HG02588 (cell line): ENCODE results near the gene NAA60.
"Not testable (repeated sequence)": the region's sequence is repeated elsewhere in the genome, so short reads cannot be mapped to it uniquely, and the experiment has no call there.

Experiments
- ATAC-seq: cut with Tn5 transposase; IDR thresholded peaks from one replicate; pipeline ENCODE4 v1.9.1; 2021; ENCODE audit warnings: mild to moderate bottlenecking, moderate library complexity; ENCODE audit not compliant: unreplicated experiment

NAA60 gene

DNA sequence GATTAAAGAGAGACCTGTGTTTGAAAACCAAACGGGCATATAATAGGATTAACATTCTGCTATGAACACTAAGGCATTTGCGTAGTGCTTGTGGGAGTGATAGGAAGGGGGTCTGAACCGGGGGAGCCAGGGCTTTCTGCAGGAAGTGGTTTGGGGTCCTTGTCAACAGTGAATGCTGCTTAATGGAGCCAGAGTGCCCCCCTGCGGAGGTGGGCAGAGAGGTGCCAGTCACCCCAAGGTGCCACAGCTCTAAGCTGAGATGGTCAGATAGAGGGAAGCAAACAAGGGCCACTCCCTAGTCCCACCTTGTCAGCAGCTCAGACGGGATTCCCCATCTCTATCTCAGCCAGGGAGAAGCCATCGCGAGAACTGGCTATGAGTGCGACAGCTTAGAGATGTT is 17.7 kb downstream of the NAA60 start:
- no peak for ATAC-seq

DNA sequence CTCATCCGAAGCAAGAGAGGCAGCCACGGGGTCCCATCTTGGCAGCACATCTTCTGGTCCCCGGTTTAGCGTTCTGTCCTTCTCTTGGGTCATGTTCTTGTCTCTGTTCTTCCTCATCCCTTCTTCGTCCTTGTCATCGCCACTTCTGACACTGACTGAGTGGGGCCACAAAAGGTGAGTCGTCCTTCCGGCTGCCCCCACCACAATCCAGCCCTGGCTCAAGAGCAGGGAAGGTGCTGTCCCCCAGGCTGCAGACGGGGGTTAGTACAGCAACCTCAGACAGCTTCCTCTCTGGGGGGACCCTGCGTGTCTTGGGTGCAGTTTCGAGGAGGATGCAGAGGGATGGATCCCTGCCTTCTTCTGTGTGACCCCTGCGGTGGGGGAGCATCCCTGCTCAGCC is 21.8 kb downstream of the NAA60 start:
- ATAC-seq: no peak

DNA sequence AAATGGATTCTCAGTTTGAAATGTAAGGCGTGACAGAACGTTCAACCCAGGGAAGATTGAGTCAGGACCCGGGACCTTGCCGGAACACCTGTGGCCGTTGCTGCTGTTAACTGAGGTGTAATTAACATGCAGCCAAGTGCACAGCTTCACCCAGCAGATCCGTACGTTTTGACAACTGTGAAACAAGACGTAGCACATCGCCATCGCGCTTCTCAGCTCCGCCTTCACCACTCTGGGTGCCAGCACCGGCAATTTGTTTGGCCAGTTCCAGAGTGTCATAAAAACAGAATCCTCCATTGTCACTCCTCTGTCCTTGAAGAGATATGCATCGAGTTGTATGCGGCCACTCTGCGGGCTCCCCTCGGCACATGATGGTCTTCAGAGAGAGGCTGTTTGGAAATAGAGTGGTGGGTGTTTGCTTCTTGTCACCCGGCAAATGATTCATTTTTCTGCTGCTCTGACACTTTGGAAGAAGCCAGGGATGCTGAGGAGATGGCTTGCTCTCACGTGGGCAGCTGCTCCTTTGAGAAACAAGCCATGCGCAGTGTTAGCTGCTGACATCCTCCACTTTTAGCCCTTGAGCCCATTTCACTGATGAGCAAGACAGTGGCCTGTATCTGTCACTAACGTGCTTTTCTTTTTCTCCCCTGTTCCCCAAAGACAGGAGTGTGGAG is 22.6 kb downstream of the NAA60 start:
- ATAC-seq: no peak

DNA sequence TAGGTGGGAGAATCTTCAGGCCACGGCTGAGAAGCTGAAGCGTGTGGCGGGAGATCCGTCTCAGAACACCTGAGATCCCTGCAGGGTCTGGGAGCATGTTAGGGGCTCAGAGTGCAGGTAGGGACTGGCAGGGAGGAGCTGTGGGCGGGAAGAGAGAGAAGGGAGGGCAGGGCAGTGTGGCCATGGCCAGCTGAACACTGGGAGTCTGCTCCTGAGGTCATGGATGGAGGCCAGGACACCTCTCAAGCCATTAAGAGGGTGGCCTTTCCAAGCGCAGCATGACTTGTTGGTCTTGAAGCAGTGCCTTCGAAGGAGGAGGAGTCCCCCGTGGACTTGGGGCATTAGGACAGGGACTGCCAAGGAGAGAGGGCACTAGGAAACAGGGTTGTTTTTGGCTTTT is 23.7 kb downstream of the NAA60 start:
- no peak for ATAC-seq

DNA sequence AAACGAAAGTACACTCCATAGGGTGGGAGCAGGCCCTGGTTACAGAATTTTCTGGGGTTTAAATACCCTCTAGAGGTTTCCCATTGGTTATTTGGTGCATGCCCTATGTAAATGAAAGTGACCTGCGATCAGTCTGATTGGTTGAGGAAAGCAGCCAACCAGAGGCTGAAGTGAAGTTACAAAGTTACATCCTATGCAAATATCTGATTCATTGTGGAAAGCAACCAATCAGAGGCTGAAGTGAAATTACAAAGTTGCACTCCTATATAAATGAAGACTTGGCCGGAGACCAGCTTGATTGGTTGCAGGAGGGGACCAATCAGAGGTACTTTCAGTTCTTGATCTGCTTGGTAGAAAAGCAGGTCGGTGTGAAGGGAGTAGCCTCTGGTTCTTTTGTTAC is 24.4 kb downstream of the NAA60 start:
- ATAC-seq: no peak

DNA sequence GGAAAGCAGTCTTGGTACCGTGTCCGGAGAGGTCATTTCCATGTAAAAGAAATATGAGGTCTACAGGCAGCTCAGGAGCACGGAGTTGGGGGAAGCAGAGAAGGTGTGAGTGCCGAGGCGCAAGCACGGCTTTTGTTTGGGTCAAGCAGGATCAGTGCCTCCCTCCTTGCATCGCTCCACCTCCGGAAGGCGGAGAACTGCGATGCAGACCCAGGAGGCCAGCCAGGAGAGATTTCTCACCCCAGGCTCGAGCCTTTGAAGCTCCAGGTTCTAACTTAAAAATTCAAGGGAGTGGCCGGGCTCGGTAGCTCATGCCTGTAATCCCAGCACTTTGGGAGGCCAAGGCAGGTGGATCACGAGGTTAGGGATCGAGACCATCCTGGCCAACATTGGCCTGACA is 25.0 kb downstream of the NAA60 start:
- no peak for ATAC-seq

DNA sequence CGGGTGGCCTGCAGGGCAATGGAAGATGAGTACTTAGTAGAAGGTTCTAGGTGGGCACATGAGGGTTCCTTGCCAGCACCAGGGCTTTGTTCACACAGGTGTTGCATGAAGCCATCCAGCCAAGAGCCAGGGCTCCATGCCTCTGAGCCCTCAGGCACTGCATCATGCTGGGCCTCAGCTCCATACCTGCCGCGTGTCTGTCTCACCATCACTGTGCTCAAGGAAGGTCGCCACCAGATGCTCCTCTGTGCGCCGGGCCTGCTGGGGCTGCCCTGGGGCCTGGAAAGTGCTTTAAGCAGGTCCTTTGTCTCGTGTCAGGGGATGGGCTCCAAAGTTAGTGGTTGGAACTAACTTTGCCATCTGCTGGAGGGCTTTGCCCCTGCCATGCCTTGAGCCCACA is 26.3 kb downstream of the NAA60 start:
- ATAC-seq: no peak

DNA sequence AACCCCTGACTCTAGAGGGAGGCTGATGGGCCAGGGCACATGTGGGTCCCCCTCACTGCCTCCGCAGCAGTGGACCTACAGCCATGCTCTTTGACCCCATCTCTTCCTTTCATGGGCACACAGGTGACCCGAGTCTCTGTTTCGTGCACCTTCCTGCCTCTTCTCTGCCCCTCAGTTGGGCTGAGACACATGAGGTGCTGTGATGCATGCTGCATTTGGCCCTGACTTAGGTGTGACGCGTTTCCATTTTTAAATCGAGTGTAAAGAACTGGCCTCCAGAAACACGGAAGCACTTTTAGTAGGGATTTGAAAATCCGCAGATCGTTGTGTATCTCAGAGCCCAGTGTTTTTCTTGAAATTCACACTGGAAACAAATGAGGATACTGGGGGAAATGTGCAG is 27.2 kb downstream of the NAA60 start:
- ATAC-seq: no peak

DNA sequence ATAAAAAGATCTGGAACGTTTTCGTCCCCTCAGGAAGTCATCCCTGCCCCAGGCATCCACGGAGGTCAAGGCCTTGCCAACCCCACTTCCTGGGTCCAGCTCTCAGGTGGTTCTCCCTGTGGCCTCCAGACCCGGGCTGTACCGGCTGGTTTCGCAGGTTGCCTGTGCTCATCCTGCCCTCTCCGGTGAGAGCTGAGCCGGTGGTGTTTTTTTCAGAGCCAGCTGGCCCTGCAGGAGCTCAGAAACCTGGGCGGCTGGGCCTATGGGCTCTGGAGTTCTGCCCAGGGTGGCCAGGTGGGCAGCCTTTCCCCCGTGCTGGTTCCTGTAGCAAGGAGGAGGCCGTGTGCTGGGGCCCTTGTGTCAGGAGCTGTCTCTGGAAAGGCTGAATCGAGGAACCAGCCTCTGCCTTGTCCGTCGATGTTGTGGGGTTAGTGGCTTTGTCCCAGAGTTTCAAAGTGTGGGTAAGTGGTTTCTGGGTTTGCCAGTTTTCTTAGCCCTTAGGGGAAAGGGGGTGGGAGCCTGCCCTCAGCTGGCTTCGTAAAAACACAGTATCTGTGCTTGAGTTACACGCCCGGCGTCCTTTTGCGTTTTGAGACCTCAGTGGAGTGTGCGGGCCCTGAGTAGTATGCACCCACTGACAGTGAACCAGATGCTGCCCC is 28.2 kb downstream of the NAA60 start:
- ATAC-seq: no peak

DNA sequence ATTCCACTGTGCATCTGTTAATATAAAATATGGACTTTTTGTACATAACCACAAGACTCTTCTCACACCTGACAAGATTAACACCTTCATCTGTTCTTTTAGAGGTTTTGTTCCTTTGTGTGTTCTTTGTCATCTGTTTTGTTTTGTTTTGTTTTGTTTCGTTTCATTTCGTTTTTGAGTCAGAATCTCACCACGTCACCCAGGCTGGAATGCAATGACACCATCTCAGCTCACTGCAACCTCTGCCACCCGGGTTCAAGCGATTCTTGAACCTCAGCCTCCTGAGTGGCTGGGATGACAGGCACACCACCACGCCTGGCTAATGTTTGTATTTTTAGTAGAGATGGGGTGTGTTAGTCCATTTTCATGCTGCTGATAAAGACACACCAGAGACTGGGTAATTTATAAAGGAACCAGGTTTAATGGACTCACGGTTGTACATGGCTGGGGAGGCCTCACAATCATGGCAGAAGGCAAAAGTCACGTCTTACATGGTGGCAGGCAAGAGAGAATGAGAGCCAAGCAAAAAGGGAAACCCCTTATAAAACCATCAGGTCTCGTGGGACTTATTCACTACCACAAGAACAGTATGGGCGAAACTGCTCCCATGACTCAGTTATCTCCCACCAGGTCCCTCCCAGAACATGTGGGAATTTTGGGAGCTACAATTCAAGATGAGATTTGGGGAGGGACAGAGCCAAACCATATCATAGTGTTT is 29.6 kb downstream of the NAA60 start:
- ATAC-seq: no peak

DNA sequence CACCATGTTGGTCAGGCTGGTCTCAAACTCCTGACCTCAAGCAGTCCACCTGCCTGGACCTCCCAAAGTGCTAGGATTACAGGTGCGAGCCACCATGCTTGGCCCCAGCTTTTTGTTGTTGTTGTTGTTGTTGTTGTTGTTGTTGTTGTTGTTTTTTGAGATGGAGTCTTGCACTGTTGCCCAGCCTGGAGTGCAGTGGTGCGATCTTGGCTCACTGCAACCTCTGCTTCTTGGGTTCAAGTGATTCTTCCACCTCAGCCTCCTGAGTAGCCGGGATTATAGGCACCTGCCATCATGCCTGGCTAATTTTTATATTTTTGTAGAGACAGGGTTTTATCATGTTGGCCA is 30.1 kb downstream of the NAA60 start:
- ATAC-seq: not testable (repeated sequence)

DNA sequence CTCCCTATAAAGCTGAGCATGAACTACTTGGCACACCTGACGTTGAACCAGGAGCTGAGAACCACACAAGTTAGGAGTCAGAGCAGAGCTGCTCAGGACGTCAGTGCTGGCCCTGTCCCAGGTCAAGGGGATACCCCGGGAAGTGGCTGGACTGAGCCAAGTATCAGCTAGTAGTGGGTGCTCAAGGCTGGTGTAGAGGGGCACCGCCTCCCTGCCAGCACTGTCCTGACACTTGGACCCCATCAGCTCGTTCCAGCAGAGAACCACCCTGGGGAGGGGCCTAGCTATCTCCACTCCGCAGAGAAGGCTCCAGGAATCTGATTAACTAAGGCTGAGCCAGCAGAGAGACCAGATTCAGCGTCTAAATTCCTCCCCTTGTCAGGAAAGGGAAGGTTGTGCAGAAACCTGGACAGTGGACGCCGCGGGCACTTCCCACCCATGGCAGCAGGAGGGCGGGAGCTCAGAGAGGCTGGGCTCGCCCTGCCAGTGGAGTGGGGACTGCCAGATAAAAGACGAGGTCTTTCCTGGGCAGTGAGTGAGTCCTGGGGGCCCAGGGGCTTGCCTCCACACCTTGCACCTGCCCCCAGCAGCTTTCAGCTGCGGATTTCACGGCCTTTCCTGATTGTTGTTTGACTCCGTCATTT is 30.8 kb downstream of the NAA60 start:
- no peak for ATAC-seq

DNA sequence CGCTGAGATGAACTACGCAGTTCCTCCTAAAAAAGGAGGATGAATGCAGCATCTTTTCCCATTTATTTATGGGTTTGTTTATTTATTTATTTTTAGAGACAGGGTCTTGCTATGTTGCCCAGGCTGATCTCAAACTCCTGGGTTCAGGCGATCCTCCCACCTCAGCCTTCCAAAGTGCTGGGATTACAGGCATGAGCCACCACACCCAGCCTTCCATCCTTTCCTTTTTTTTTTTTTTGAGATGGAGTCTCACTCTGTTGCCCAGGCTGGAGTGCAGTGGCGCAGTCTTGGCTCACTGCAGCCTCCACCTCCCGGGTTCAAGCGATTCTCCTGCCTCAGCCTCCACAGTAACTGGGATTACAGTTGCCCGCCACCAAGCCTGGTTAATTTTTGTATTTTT is 31.4 kb downstream of the NAA60 start:
- not testable (repeated sequence) for ATAC-seq

DNA sequence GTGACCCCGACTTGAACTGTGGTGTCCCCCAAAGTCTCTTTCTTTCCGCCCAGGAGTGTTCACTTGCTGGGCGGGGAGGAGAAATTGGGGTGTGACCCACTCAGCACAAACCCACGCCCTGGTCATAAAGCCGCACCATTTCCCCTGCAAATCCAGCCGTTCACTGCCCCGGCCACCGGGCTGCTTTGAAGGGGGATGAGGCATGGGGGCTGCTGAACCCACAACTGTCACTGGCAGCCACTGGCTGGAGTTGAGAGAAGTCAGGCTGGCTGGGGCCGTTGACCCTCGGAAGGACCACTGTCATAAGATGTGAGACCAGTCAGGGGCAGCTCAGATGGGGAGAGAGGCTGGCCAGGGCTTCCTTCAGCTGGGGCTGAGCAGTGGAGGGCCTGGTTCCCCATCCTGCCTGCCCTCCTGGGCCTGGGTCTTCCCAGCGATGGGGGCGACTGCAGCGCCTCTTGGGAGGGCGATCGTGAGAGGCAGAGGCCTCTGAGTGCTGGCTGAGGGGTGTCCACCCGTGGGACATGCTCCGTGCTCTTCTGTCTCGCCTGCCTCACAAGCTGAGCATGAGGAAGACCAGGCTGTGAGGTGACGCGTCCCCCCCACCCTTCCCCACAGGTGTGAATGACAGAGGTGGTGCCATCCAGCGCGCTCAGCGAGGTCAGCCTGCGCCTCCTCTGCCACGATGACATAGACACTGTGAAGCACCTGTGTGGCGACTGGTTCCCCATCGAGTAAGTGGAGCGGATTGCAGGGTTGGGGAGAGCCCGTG is 32.3 kb downstream of the NAA60 start:
- ATAC-seq: no peak

DNA sequence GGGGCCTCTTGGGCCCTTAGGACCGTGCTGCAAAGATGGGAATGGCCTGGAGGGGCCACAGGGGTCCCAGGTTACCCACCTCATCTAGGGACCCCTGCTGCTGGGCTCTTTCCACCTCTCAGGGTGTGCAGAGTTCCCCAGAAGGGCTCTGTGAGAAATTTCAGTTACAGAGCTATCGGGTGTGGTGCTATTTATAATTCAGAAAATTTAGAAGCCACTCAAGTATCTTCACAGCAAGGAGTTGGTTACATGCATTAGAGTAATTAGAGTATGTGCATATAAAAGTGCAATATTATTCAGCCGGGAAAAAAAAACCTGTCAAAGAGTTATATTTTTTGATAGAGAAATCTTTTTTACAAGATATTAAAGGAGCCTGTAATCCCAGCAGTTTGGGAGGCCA is 32.9 kb downstream of the NAA60 start:
- no peak for ATAC-seq

DNA sequence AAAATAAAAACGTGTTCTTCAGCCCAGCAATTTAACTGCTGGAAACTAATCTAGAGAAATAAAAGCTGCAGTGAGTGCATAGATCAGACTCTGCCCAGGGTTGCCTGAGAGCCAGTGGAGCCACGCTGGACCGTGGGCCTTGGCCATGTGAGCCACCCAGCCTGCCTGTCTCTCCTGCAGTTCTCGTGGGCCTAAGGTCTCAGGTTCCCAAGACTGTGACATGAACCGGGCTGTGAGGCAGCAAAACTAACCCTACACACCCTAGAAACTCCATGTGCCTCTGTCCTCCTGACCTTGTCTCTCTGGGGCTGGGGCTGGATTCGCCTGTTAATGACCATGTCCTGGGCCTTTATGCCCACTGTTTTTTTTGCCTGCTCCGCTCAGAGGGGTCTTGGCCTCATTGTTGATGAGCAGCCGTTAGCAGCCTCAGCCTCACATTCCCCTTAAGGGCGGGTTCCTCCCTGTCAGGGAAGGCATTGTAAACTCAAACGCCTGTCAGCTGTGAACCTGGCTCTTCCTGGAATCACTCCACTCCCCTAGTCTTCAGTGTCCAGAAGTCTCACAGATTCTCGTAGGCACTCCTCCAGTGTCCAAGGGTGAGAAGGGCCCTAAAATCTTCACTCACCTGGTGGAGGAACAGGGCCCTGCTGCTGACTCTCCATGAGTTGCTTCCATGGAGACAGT is 34.9 kb downstream of the NAA60 start:
- ATAC-seq: no peak

DNA sequence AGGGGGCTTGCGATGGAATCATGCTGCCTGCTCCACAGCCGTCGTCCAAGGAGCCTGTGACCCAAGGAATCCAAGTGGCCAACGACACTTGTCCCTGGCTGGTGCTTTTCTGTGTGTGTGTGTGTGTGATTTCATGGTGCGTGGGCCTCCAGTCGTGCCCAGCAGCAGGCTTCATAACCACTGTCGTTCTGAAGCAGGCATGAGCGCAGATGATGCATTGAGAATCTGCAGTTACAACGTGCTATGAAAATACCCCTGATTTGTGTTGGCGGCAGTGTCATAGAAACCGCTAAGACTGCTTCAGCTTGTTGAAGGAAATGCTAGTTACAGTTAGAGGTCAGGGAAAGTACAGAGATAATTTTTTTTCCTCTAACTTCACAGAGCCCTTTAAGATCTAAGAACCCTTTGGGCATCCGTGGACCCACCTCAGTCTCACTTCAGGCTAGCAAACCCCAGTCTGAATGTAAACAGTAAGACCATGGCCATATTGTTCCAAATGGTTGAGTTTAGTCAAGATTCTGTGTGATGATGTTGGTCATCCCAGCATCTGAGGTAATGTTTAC is 36.3 kb downstream of the NAA60 start:
- ATAC-seq: no peak

DNA sequence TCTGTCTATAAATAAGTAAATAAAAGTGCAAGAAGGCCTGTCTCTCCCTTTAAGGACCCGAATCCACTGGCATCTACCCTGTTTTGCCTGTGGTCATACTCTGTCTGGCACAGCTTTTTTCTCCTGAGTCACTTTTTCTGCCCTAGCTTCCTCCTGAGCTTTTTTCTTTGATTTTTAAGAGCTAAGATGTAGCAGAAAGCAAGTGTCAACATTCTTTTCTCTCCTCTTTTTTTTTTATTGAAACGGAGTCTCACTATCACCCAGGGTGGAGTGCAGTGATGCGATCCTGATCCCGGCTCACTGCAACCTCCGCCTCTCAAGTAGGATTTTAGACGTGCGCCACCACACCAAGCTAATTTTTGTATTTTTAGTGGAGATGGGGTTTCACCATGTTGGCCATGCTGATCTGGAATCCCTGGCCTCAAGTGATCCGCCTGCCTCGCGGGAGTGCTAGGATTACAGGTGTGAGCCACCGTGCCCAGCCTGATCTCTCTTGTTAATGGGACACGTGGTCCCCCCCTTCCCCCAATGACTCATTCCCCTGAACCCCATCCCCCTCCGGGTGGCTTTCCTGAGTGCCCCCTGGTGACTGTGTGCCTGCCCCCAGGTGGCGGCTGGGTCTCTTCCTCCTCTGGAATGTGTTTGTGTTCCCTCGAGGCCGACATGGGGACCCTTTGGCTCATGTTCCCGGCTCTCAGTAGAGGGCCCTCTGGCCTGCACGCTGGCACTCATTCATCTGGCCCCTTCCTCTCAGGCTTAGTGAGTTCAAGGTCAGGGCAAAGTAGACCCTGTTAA is 37.6 kb downstream of the NAA60 start:
- ATAC-seq: no peak
